Ishikawa (cell line): ENCODE data around the gene CRYBB2.

Experiments used
- CEBPB ChIP-seq: IDR thresholded peaks from 2 replicates; pipeline ENCODE4 v1.6.1; 2012
- CREB1 ChIP-seq: IDR thresholded peaks from 2 replicates; pipeline ENCODE4 v1.6.1; 2012; ENCODE audit warnings: low read depth
- EGR1 ChIP-seq: IDR thresholded peaks from 2 replicates; pipeline ENCODE4 v1.6.1; 2012
- EP300 ChIP-seq: IDR thresholded peaks from 2 replicates; pipeline ENCODE4 v1.6.1; 2012; ENCODE audit warnings: borderline replicate concordance
- FOXM1 ChIP-seq: IDR thresholded peaks from 2 replicates; pipeline ENCODE4 v1.6.1; 2012; ENCODE audit warnings: low read depth, borderline replicate concordance
- NFIC ChIP-seq: IDR thresholded peaks from 2 replicates; pipeline ENCODE4 v1.6.1; 2012
- RAD21 ChIP-seq: IDR thresholded peaks from 2 replicates; pipeline ENCODE4 v1.6.1; 2012; ENCODE audit warnings: low read depth
- REST ChIP-seq: IDR thresholded peaks from 2 replicates; pipeline ENCODE4 v1.6.1; 2012; ENCODE audit warnings: low read depth, mild to moderate bottlenecking
- TAF1 ChIP-seq: IDR thresholded peaks from 2 replicates; pipeline ENCODE4 v1.6.1; 2012; ENCODE audit warnings: low read depth, mild to moderate bottlenecking
- TCF12 ChIP-seq: IDR thresholded peaks from 2 replicates; pipeline ENCODE4 v1.6.1; 2012; ENCODE audit warnings: low read depth
- TEAD4 ChIP-seq: IDR thresholded peaks from 2 replicates; pipeline ENCODE4 v1.6.1; 2012
- ZBTB7A ChIP-seq: IDR thresholded peaks from 2 replicates; pipeline ENCODE4 v1.6.1; 2012; ENCODE audit warnings: low read depth
- TF ChIP-seq, protein P1 (sequence below): IDR thresholded peaks from 2 replicates; pipeline ENCODE4 v1.6.1; 2012

DNA sequence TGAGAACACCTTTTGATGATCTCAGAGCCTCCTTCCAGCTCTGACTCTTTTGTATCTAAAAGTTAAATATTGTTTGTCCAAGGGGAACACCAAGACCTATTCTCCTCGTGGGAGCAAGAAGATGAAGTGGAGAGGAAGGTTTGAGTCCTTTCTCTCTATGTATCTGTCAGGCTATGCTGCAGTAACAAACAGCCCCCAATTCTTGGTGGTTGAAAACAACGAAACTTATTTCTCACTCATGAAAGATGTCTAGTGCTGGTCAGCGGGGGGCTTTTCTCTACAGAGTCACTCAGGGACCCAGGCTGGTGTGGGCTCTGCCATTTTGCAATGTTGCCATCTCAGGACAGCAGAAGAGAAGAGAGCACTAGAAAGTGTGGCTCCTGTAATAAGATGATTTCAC, 6.2 kb upstream of the CRYBB2 start:
- TF ChIP-seq CREB1: no peak
- no peak for TF ChIP-seq TAF1
- TF ChIP-seq, protein P1, sequence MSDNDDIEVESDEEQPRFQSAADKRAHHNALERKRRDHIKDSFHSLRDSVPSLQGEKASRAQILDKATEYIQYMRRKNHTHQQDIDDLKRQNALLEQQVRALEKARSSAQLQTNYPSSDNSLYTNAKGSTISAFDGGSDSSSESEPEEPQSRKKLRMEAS: no peak
- TF ChIP-seq REST: no peak
- TF ChIP-seq RAD21: no peak
- no peak for TF ChIP-seq TCF12
- TF ChIP-seq NFIC: no peak
- no peak for TF ChIP-seq ZBTB7A
- no peak for TF ChIP-seq FOXM1
- TF ChIP-seq EGR1: no peak
- TF ChIP-seq CEBPB: no peak
- no peak for TF ChIP-seq EP300
- TF ChIP-seq TEAD4: no peak
